ENCODE data around the gene TLN1.

Gene TLN1

GRCh38 chr9:35688558-35689541 lies 43.1 kb downstream of the TLN1 start:
- no peak for DNase-seq (ENCODE audit: low read depth in 1 of 2, low spot score in 1 of 2)

GRCh38 chr9:35687972-35688557 lies 43.9 kb downstream of the TLN1 start:
- DNase-seq (ENCODE audit: low read depth in 1 of 2, low spot score in 1 of 2): no peak

- no peak for DNase-seq (ENCODE audit: low read depth in 1 of 2, low spot score in 1 of 2)
Observed at GRCh38 chr9:35687306-35687705, 44.7 kb downstream of the TLN1 start.

GRCh38 chr9:35686222-35687203 lies 45.5 kb downstream of the TLN1 start:
- DNase-seq (ENCODE audit: low read depth in 1 of 2, low spot score in 1 of 2): no peak

- DNase-seq (ENCODE audit: low read depth in 1 of 2, low spot score in 1 of 2): no peak
Observed at GRCh38 chr9:35685506-35685905, 46.5 kb downstream of the TLN1 start.

- no peak for DNase-seq (ENCODE audit: low read depth in 1 of 2, low spot score in 1 of 2)
Observed at GRCh38 chr9:35684921-35685320, 47.1 kb downstream of the TLN1 start.

- DNase-seq (ENCODE audit: low read depth in 1 of 2, low spot score in 1 of 2): no peak
Observed at GRCh38 chr9:35683323-35683722, 48.7 kb downstream of the TLN1 start.

- no peak for DNase-seq (ENCODE audit: low read depth in 1 of 2, low spot score in 1 of 2)
Observed at GRCh38 chr9:35682520-35683315, 49.3 kb downstream of the TLN1 start.

- DNase-seq (ENCODE audit: low read depth in 1 of 2, low spot score in 1 of 2): no peak
Observed at GRCh38 chr9:35682051-35682450, 49.9 kb downstream of the TLN1 start.

GRCh38 chr9:35681341-35682002 lies 50.5 kb downstream of the TLN1 start:
- DNase-seq (ENCODE audit: low read depth in 1 of 2, low spot score in 1 of 2): no peak

GRCh38 chr9:35680331-35681105 lies 51.5 kb downstream of the TLN1 start:
- no peak for DNase-seq (ENCODE audit: low read depth in 1 of 2, low spot score in 1 of 2)

GRCh38 chr9:35679766-35680330 lies 52.1 kb downstream of the TLN1 start:
- no peak for DNase-seq (ENCODE audit: low read depth in 1 of 2, low spot score in 1 of 2)

GRCh38 chr9:35679091-35679490 lies 52.9 kb downstream of the TLN1 start:
- DNase-seq (ENCODE audit: low read depth in 1 of 2, low spot score in 1 of 2): no peak

GRCh38 chr9:35675732-35676392 lies 56.1 kb downstream of the TLN1 start:
- no peak for DNase-seq (ENCODE audit: low read depth in 1 of 2, low spot score in 1 of 2)

GRCh38 chr9:35675204-35675603 lies 56.8 kb downstream of the TLN1 start:
- DNase-seq (ENCODE audit: low read depth in 1 of 2, low spot score in 1 of 2): no peak

- DNase-seq (ENCODE audit: low read depth in 1 of 2, low spot score in 1 of 2): no peak
Observed at GRCh38 chr9:35674025-35674361, 58.0 kb downstream of the TLN1 start.

- DNase-seq (ENCODE audit: low read depth in 1 of 2, low spot score in 1 of 2): no peak
Observed at GRCh38 chr9:35673132-35674024, 58.6 kb downstream of the TLN1 start, which contains the start of gene CA9. Gene CA9, plus strand, starts transcription at chr9:35673928. Its CDS starts 32 bp downstream, at chr9:35673960.

Data from stimulated activated CD4-positive, alpha-beta T cell treated with anti-CD3 and anti-CD28 coated beads, Interleukin-15, amount 100 ng/mL, for 1 hour (primary cell).